Body of pancreas (tissue), 4 donors: ENCODE data around the gene KAT6B.

Experiments used
- POLR2A ChIP-seq, 3 donors: fragments of 450-650 bp; IDR thresholded peaks; one replicate each; pipeline ENCODE4 v1.6.1; 2016; ENCODE audit warnings: antibody characterized with exemption in 3 of 3, mild to moderate bottlenecking in 2 of 3
- TF ChIP-seq, protein P1 (sequence below), 7 experiments: fragments of 450-650 bp in 4 of 7; fragments of 200-600 bp in 3 of 7; sonication (generic) in 3 of 7; IDR thresholded peaks; one replicate each; pipeline ENCODE4 v1.5.1; 2016 to 2019; ENCODE audit warnings: antibody characterized with exemption in 7 of 7

DNA sequence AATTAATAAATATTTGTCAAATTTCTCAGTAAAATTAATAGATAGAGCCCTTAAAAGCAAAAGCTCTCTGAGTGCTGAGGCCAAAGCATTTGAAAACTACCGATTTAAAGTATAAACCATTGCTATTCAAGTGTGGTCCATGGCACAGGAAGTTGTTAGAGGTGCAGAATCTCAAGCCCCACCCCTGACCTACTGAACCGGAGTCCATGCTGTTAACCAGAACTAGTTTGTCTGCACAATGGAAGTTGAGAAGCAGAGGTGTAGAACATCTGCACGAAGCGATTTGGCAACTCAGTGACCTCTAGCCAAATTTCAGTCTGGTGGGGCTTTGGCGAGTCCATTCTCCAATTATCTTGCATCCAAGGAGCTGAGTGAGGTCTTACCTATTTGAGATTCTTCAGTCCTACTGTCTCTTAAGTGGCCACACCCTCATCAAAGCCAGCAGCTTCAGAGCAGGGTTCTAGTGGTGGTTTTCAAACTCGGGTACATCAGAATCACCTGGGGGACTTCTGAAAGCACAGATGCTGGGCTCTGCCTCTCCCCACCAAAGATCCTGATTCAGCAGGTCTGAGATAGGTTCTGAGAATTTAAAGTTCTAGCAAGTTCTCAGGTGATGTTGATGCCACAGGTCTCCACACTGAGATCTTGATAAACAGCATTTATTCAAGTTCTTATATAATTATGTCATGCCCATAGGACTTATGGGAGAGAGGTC lies 188.3 kb downstream of the KAT6B start:
- TF ChIP-seq, protein P1, sequence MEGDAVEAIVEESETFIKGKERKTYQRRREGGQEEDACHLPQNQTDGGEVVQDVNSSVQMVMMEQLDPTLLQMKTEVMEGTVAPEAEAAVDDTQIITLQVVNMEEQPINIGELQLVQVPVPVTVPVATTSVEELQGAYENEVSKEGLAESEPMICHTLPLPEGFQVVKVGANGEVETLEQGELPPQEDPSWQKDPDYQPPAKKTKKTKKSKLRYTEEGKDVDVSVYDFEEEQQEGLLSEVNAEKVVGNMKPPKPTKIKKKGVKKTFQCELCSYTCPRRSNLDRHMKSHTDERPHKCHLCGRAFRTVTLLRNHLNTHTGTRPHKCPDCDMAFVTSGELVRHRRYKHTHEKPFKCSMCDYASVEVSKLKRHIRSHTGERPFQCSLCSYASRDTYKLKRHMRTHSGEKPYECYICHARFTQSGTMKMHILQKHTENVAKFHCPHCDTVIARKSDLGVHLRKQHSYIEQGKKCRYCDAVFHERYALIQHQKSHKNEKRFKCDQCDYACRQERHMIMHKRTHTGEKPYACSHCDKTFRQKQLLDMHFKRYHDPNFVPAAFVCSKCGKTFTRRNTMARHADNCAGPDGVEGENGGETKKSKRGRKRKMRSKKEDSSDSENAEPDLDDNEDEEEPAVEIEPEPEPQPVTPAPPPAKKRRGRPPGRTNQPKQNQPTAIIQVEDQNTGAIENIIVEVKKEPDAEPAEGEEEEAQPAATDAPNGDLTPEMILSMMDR (IDR thresholded peaks at IDR 0.05): no peak
- no peak for TF ChIP-seq POLR2A (IDR thresholded peaks at IDR 0.05)
